GM10248 (cell line): ENCODE results near the gene MVB12A.

Experiments used
- CTCF ChIA-PET: fragments of 300-600 bp; sonication (Branson Sonifier 250); formaldehyde crosslinking; extraction: SDS; loops from one replicate; lab custom pipeline; 2021; ENCODE audit warnings: antibody characterized with exemption; lab: Yijun Ruan, JAX
- POLR2A ChIA-PET: fragments of 350-650 bp; sonication (Branson Sonifier 250); formaldehyde crosslinking; extraction: SDS; loops from one replicate; lab custom pipeline; 2020; ENCODE audit warnings: antibody characterized with exemption; lab: Yijun Ruan, JAX
- DNase-seq: peaks from one replicate; pipeline ENCODE4 v3.0.0; 2012; ENCODE audit errors: extremely low spot score
- CTCF ChIP-seq: IDR thresholded peaks from 2 replicates; pipeline ENCODE4 v1.5.1; 2012; ENCODE audit warnings: mild to moderate bottlenecking, low read depth; ENCODE audit errors: extremely low read depth, missing control alignments, control extremely low read depth

The MVB12A gene

GRCh38 chr19:17385878-17386611, 33.8 kb upstream of the MVB12A start:
- DNase-seq, result peak; percentile 81
- ChIA-PET POLR2A (interaction anchor here (0.5 to 0.6 kb wide), 2 partner anchors 19 to 30 kb away, joined by 3 to 4 read pairs; partner anchors contain the start of gene BST2), CTCF (interaction anchor here (0.8 to 9.2 kb wide), 31 partner anchors 8 to 613 kb away, joined by 3 to 192 read pairs (median 4); partner anchors contain the start of genes ABHD8, BABAM1, BST2 and DDA1)
- peak; percentile 89 for TF ChIP-seq CTCF

GRCh38 chr19:17389288-17389687, 30.6 kb upstream of the MVB12A start:
- TF ChIP-seq CTCF, result no peak
- ChIA-PET CTCF (interaction anchor here (1.1 to 9.2 kb wide), 16 partner anchors 11 to 675 kb away, joined by 3 to 192 read pairs (median 5); partner anchors contain the start of genes BST2 and PLVAP), POLR2A (interaction anchor here (0.6 to 0.7 kb wide), 2 partner anchors 45 to 64 kb away, joined by 3 read pairs; no protein-coding TSS in a partner anchor)
- no peak for DNase-seq

GRCh38 chr19:17389957-17390664, 29.7 kb upstream of the MVB12A start:
- DNase-seq, result no peak
- CTCF ChIA-PET, result interaction anchor here (1.0 to 9.2 kb wide), 17 partner anchors 10 to 675 kb away, joined by 3 to 192 read pairs (median 5); partner anchors contain the start of genes BST2, MRPL34 and PLVAP
- TF ChIP-seq CTCF, result peak; percentile 21
- POLR2A ChIA-PET, result interaction anchor here (0.6 to 0.7 kb wide), 2 partner anchors 19 to 65 kb away, joined by 3 read pairs; no protein-coding TSS in a partner anchor

GRCh38 chr19:17390665-17391370, 29.0 kb upstream of the MVB12A start:
- CTCF ChIA-PET, result interaction anchor here (0.9 to 9.2 kb wide), 10 partner anchors 9 to 107 kb away, joined by 3 to 192 read pairs (median 6); partner anchors contain the start of gene MRPL34
- POLR2A ChIA-PET, result interaction anchor here (0.6 to 1.6 kb wide), 2 partner anchors 15 to 20 kb away, joined by 3 to 4 read pairs; partner anchors contain the start of gene BST2
- DNase-seq, result peak; percentile 95
- TF ChIP-seq CTCF, result peak; percentile 95

GRCh38 chr19:17391371-17392151, 28.3 kb upstream of the MVB12A start:
- no peak for TF ChIP-seq CTCF
- POLR2A ChIA-PET, result interaction anchor here (0.7 to 1.6 kb wide), 2 partner anchors 13 to 14 kb away, joined by 4 to 7 read pairs; partner anchors contain the start of gene BST2
- DNase-seq, result no peak
- CTCF ChIA-PET, result interaction anchor here (0.9 to 9.2 kb wide), 12 partner anchors 12 to 98 kb away, joined by 3 to 192 read pairs (median 4); partner anchors contain the start of genes BST2, MRPL34 and TMEM221
